PC-3 (cell line): Measurements from ENCODE around the gene MALAT1. TPM values are rescaled to one million over a fixed set of nuclear protein-coding genes. Genes with fewer than 3 reads are reported as not detected.

ENCODE experiments used
- ATAC-seq: fragments of 200-7000 bp; cut with Tn5 transposase; 2 replicates; pipeline ENCODE4 v1.9.1; 2020; ENCODE audit warnings: mild to moderate bottlenecking, moderate library complexity
- BruUV-seq: library from RNA; stranded (reverse); fragments of 400-500 nt; replicated peaks from 2 replicates; lab custom pipeline; 2021; lab: Mats Ljungman, UMichigan
- CTCF ChIA-PET: fragments of 300-600 bp; sonication (Branson Sonifier 250); formaldehyde crosslinking; loops from one replicate; lab custom pipeline; 2022; ENCODE audit warnings: antibody characterized with exemption; lab: Charles Lee
- POLR2A ChIA-PET: fragments of 300-600 bp; sonication (Branson Sonifier 250); formaldehyde crosslinking; loops from one replicate; lab custom pipeline; 2022; ENCODE audit warnings: antibody characterized with exemption; ENCODE audit not compliant: unreplicated experiment; lab: Charles Lee
- DNase-seq: peaks from one replicate; pipeline ENCODE4 v3.0.0-alpha.2; 2015
- H2AFZ ChIP-seq: fragments of 300-600 bp; sonication (generic); 2 replicates; pipeline ENCODE4 v1.6.0; 2016; ENCODE audit warnings: antibody characterized with exemption, low read length
- H3F3A ChIP-seq: fragments of 300-600 bp; sonication (generic); one replicate; pipeline ENCODE4 v1.6.0; 2017; ENCODE audit warnings: antibody characterized with exemption, low read length, control low read depth, mild to moderate bottlenecking; ENCODE audit not compliant: unreplicated experiment
- H3K27ac ChIP-seq: fragments of 300-600 bp; sonication (generic); 2 replicates; pipeline ENCODE4 v1.5.1; 2016; ENCODE audit warnings: mild to moderate bottlenecking, low read length
- H3K27me3 ChIP-seq: fragments of 300-600 bp; sonication (generic); 2 replicates; pipeline ENCODE4 v1.6.1; 2016; ENCODE audit warnings: low read length, mixed read lengths
- H3K36me3 ChIP-seq: fragments of 300-600 bp; sonication (generic); 2 replicates; pipeline ENCODE4 v1.6.1; 2016; ENCODE audit warnings: low read depth, mixed run types, low read length, mixed read lengths
- H3K4me1 ChIP-seq: fragments of 300-600 bp; sonication (generic); 2 replicates; pipeline ENCODE4 v1.5.1; 2016; ENCODE audit warnings: low read length; ENCODE audit not compliant: insufficient read depth
- H3K4me2 ChIP-seq: fragments of 300-600 bp; sonication (generic); 2 replicates; pipeline ENCODE4 v1.6.0; 2016; ENCODE audit warnings: low read length
- H3K4me3 ChIP-seq: fragments of 300-600 bp; sonication (generic); 2 replicates; pipeline ENCODE4 v1.5.1; 2016; ENCODE audit warnings: mild to moderate bottlenecking, low read length, mixed read lengths
- H3K79me2 ChIP-seq: fragments of 300-600 bp; sonication (generic); 2 replicates; pipeline ENCODE4 v1.6.1; 2017; ENCODE audit warnings: low read length, mixed read lengths
- H3K9ac ChIP-seq: fragments of 300-600 bp; sonication (generic); 2 replicates; pipeline ENCODE4 v1.6.0; 2016; ENCODE audit warnings: mild to moderate bottlenecking, low read length
- H3K9me2 ChIP-seq: fragments of 300-600 bp; sonication (generic); replicated peaks from 2 replicates; pipeline ENCODE4 v1.6.1; 2016; ENCODE audit warnings: mixed run types, low read length, mixed read lengths
- H3K9me3 ChIP-seq: fragments of 300-600 bp; sonication (generic); 2 replicates; pipeline ENCODE4 v1.6.1; 2016; ENCODE audit warnings: low read length, mixed read lengths
- H4K20me1 ChIP-seq: fragments of 300-600 bp; sonication (generic); 2 replicates; pipeline ENCODE4 v1.6.1; 2016; ENCODE audit warnings: low read length, mixed read lengths
- EZH2 ChIP-seq: fragments of 300-600 bp; sonication (generic); IDR thresholded peaks from one replicate; pipeline ENCODE4 v1.6.1; 2017; ENCODE audit warnings: antibody characterized with exemption, mild to moderate bottlenecking, low read length; ENCODE audit not compliant: unreplicated experiment
- EZH2phosphoT487 ChIP-seq: fragments of 300-600 bp; sonication (generic); IDR thresholded peaks from 2 replicates; pipeline ENCODE4 v1.6.1; 2018; ENCODE audit warnings: mild to moderate bottlenecking, antibody characterized with exemption, low read length, borderline replicate concordance
- intact Hi-C: fragments of 100-400 bp; cut with micrococcal nuclease; formaldehyde crosslinking; loops from 2 replicates; pipeline ENCODE4 v1.9.0; 2023
- total RNA-seq: library from RNA; depleted of rRNA; stranded (reverse); fragments of >200 nt; gene quantifications from 2 replicates; pipeline ENCODE4 v1.2.3, GENCODE V29; 2014
- TF ChIP-seq, protein P1 (sequence below): fragments of 300-600 bp; sonication (generic); conservative IDR thresholded peaks from 2 replicates; pipeline ENCODE4 v1.5.1; 2017; ENCODE audit warnings: antibody characterized with exemption, low read depth, mild to moderate bottlenecking, low read length

The MALAT1 gene
- total RNA-seq, 1 experiment from 2014 or later = 1,345 TPM

DNA sequence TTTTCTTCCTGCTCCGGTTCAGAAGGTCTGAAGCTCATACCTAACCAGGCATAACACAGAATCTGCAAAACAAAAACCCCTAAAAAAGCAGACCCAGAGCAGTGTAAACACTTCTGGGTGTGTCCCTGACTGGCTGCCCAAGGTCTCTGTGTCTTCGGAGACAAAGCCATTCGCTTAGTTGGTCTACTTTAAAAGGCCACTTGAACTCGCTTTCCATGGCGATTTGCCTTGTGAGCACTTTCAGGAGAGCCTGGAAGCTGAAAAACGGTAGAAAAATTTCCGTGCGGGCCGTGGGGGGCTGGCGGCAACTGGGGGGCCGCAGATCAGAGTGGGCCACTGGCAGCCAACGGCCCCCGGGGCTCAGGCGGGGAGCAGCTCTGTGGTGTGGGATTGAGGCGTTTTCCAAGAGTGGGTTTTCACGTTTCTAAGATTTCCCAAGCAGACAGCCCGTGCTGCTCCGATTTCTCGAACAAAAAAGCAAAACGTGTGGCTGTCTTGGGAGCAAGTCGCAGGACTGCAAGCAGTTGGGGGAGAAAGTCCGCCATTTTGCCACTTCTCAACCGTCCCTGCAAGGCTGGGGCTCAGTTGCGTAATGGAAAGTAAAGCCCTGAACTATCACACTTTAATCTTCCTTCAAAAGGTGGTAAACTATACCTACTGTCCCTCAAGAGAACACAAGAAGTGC lies 661 bp upstream of the MALAT1 start:
- Histone ChIP-seq H3K9me3 (no peaks in the 10 kb centered on the region), H4K20me1 (peaks cover 42% of the 10 kb centered on the region), H2AFZ (peak overlapping the region; percentile 88), H3K79me2 (peaks cover 67% of the 10 kb centered on the region), H3K36me3 (peaks cover 39% of the 10 kb centered on the region), H3F3A (peaks cover 40% of the 10 kb centered on the region), H3K9ac (peak overlapping the region; percentile 97), H3K9me2 (no peaks in the 10 kb centered on the region), H3K27me3 (no peaks in the 10 kb centered on the region), H3K4me3 (peak overlapping the region; percentile 95), H3K4me2 (peak overlapping the region; percentile 90), H3K27ac (peak overlapping the region; percentile 95), H3K4me1 (peaks cover 45% of the 10 kb centered on the region)
- ATAC-seq (peak; percentile 6; the same call in 1 of the 2 replicates), DNase-seq (peak; percentile 50)
- TF ChIP-seq, protein P1, sequence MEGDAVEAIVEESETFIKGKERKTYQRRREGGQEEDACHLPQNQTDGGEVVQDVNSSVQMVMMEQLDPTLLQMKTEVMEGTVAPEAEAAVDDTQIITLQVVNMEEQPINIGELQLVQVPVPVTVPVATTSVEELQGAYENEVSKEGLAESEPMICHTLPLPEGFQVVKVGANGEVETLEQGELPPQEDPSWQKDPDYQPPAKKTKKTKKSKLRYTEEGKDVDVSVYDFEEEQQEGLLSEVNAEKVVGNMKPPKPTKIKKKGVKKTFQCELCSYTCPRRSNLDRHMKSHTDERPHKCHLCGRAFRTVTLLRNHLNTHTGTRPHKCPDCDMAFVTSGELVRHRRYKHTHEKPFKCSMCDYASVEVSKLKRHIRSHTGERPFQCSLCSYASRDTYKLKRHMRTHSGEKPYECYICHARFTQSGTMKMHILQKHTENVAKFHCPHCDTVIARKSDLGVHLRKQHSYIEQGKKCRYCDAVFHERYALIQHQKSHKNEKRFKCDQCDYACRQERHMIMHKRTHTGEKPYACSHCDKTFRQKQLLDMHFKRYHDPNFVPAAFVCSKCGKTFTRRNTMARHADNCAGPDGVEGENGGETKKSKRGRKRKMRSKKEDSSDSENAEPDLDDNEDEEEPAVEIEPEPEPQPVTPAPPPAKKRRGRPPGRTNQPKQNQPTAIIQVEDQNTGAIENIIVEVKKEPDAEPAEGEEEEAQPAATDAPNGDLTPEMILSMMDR = no peak
- TF ChIP-seq EZH2phosphoT487 (no peak), EZH2 (no peak)
- intact Hi-C loops = no loop called here
- CTCF ChIA-PET = interaction anchor here (0.6 to 1.1 kb wide), 3 partner anchors 9 to 79 kb away, joined by 3 to 4 read pairs (median 4); no protein-coding TSS in a partner anchor
- POLR2A ChIA-PET = interaction anchor here (0.6 to 3.0 kb wide), 20 partner anchors 9 to 334 kb away, joined by 3 to 40 read pairs (median 12); partner anchors contain the start of gene NEAT1
- BruUV-seq = TSS peak; percentile 29

DNA sequence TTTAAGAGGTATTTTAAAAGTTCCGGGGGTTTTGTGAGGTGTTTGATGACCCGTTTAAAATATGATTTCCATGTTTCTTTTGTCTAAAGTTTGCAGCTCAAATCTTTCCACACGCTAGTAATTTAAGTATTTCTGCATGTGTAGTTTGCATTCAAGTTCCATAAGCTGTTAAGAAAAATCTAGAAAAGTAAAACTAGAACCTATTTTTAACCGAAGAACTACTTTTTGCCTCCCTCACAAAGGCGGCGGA lies 193 bp upstream of the MALAT1 start:
- ChIA-PET POLR2A (interaction anchor here (0.6 to 3.0 kb wide), 16 partner anchors 10 to 335 kb away, joined by 3 to 40 read pairs (median 6); partner anchors contain the start of gene NEAT1), CTCF (interaction anchor here (0.6 to 0.7 kb wide), 2 partner anchors 21 to 80 kb away, joined by 3 to 4 read pairs; no protein-coding TSS in a partner anchor)
- TF ChIP-seq EZH2 = no peak
- TF ChIP-seq, protein P1 = no peak
- TF ChIP-seq EZH2phosphoT487 = no peak
- DNase-seq (no peak), ATAC-seq (no peak)
- no peaks in the 10 kb centered on the region for H3K27me3 ChIP-seq
- H3K36me3 ChIP-seq = peaks cover 44% of the 10 kb centered on the region
- peak overlapping the region; percentile 95 for H3K4me3 ChIP-seq
- H3K4me1 ChIP-seq = peaks cover 45% of the 10 kb centered on the region
- H3K9ac ChIP-seq = peak overlapping the region; percentile 97
- H3K79me2 ChIP-seq = peaks cover 71% of the 10 kb centered on the region
- intact Hi-C loops = no loop called here
- no peaks in the 10 kb centered on the region for H3K9me2 ChIP-seq
- H4K20me1 ChIP-seq = peaks cover 47% of the 10 kb centered on the region
- BruUV-seq = no TSS peak
- H3K4me2 ChIP-seq = peak overlapping the region; percentile 90
- peaks cover 44% of the 10 kb centered on the region for H3F3A ChIP-seq
- no peaks in the 10 kb centered on the region for H3K9me3 ChIP-seq
- peak overlapping the region; percentile 95 for H3K27ac ChIP-seq
- peak overlapping the region; percentile 88 for H2AFZ ChIP-seq
